Spleen (tissue), 11 donors: ENCODE data around the gene PACS2. TPM values are rescaled to one million over a fixed set of nuclear protein-coding genes. Genes with fewer than 3 reads are reported as not detected.
"Not testable (repeated sequence)": the region's sequence is repeated elsewhere in the genome, so short reads cannot be mapped to it uniquely, and the experiment has no call there.

ENCODE experiments used
- DNase-seq: peaks from one replicate; pipeline ENCODE4 v3.0.0-alpha.2; 2020
- H3K27ac ChIP-seq, 8 donors: fragments of 200-600 bp; sonication (generic) in 7 of 8; 1 replicate in 4 of 8; 2 replicates in 4 of 8; pipeline versions ENCODE4 v1.5.0 to v1.8.0; 2016 to 2021; ENCODE audit warnings: inconsistent platforms in 4 of 8, mild to moderate bottlenecking in 4 of 8, moderate library complexity in 1 of 8
- H3K27me3 ChIP-seq, 7 donors: fragments of 200-600 bp; sonication (generic) in 6 of 7; replicated peaks in 1 of 7; 1 replicate in 4 of 7; 2 replicates in 3 of 7; pipeline versions ENCODE4 v1.5.0 to v1.8.0; 2016 to 2021; ENCODE audit warnings: inconsistent platforms in 3 of 7, mild to moderate bottlenecking in 1 of 7
- H3K36me3 ChIP-seq, 6 donors: fragments of 200-600 bp; sonication (generic) in 5 of 6; 1 replicate in 4 of 6; 2 replicates in 2 of 6; pipeline versions ENCODE4 v1.5.0 to v1.8.0; 2016 to 2021; ENCODE audit warnings: inconsistent platforms in 2 of 6
- H3K4me1 ChIP-seq, 6 donors: fragments of 200-600 bp; sonication (generic) in 5 of 6; 1 replicate in 3 of 6; 2 replicates in 3 of 6; pipeline versions ENCODE4 v1.5.0 to v1.8.0; 2016 to 2021; ENCODE audit warnings: inconsistent platforms in 3 of 6
- H3K4me3 ChIP-seq, 8 donors: fragments of 200-600 bp; sonication (generic) in 7 of 8; 1 replicate in 4 of 8; 2 replicates in 4 of 8; pipeline versions ENCODE4 v1.5.0 to v1.8.0; 2016 to 2021; ENCODE audit warnings: inconsistent platforms in 4 of 8, mild to moderate bottlenecking in 4 of 8, moderate library complexity in 2 of 8
- H3K9me3 ChIP-seq, 8 donors: fragments of 200-600 bp; sonication (generic) in 7 of 8; 1 replicate in 4 of 8; 2 replicates in 4 of 8; pipeline versions ENCODE4 v1.5.0 to v1.8.0; 2016 to 2021; ENCODE audit warnings: inconsistent platforms in 4 of 8
- POLR2A ChIP-seq, 3 donors: fragments of 450-650 bp; IDR thresholded peaks; one replicate each; pipeline ENCODE4 v1.5.1; 2017; ENCODE audit warnings: antibody characterized with exemption in 3 of 3, mild to moderate bottlenecking in 1 of 3
- POLR2AphosphoS5 ChIP-seq, 3 donors: sonication (generic); formaldehyde crosslinking; IDR thresholded peaks; one replicate each; pipeline ENCODE4 v1.5.1; 2017; ENCODE audit warnings: antibody characterized with exemption in 3 of 3
- WGBS, 5 donors: extraction: QIAGEN DNeasy Blood & Tissue Kit in 3 of 5; methylation state at CpG; one replicate each; pipeline versions ENCODE4 v1.1.5 to v1.1.7; 2013 to 2018; 5-methylcytosine and 5-hydroxymethylcytosine counted together
- intact Hi-C: fragments of 100-400 bp; cut with DNase I; formaldehyde crosslinking; loops from one replicate; pipeline ENCODE4 v1.15.0; 2023; ENCODE audit warnings: low total_unique reads
- polyA plus RNA-seq, 3 donors: library from polyadenylated mRNA; stranded (reverse); fragments of 200-250 nt; gene quantifications; one replicate each; pipeline ENCODE4 v1.2.1, GENCODE V29; 2013
- total RNA-seq, 7 donors: library from RNA; depleted of rRNA in 3 of 7; stranded (reverse); fragments of >200 nt in 3 of 7; fragmentation: NEBNext Ultra II Directional in 4 of 7; extraction: Animal tissue kit (Norgen Biotek cat#: 25700) in 4 of 7; gene quantifications; one replicate each; pipeline versions ENCODE4 v1.1.0 to v1.2.1, GENCODE V29; 2016 to 2021
- TF ChIP-seq, protein P1 (sequence below), 11 experiments: fragments of 200-600 bp in 7 of 11; fragments of 450-650 bp in 4 of 11; sonication (generic) in 4 of 11; IDR thresholded peaks in 8 of 11; conservative IDR thresholded peaks in 3 of 11; 1 replicate in 7 of 11; 2 replicates in 4 of 11; pipeline versions ENCODE4 v1.4.0 to v1.8.0; 2016 to 2021; ENCODE audit warnings: antibody characterized with exemption in 11 of 11, inconsistent platforms in 4 of 11, mild to moderate bottlenecking in 1 of 11
- donor health status: healthy with polysubstance abuse.
- donor health status: DM: no; HTN: no; CAD: no; lungs with moderate emphysema.
- donor health status: DM: no; HTN: no; CAD: no.
- donor health status: Bipolar disorder and iron deficiency.
- donor health status: healthy.
- donor health status: DM: no; HTN: no; CAD: no.
- donor health status: DM: yes; HTN: yes; CAD: no.

Gene PACS2
- total and polyA plus RNA-seq, 10 donors, result 32.2 to 148 (median 98.7) TPM

DNA sequence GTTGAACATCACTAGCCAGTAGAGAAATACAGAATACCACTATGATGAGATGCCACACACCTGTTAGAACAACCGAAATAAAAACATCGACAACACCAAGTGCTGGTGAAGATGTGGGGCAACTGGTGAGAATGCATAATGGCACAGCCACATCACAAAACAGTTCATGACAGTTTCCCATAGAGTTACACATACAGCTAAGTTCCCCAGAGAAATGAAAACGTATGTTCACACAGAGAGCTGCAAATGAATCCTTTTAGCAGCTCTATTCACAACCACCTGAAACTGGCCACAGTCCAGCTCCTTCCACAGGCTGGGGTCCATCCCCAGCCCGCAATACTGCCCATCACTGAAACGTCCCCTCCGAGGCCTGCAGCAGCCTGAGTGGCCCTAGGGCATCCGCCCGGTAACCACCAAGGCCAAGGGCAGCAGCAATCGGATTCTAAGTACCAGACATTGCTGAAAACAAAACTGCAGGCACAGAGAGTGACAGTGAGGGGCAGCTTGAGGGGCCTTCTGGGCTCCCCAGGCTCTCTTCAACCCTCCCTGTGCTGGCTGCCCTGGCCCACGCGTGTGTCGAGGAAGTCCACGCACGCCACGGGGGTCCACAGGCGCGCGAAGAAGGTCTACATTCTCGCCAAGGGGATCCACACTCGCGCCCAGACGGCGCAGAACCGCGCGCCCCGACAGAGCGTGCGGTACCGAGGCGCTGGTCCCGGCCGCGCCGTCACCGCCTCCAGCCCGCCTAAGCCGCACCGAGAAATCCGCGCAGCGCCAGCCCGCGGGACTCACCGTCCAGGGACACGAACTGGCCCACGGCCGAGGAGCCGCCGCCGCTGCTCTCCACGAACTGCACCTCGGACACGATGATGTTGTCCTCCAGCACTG, 14.7 kb upstream of the PACS2 start:
- intact Hi-C loops, result no loop called here
- WGBS, 5 donors, result 5 to 17% (median 8%) methylated on average over 17 to 54 of the region's 54 CpGs
- H3K4me3 ChIP-seq, result peak overlapping the region; percentile 55 to 96 (median 80)
- peak overlapping the region; percentile 90 to 99 (median 95) for H3K27ac ChIP-seq
- no peak for DNase-seq
- no peaks in the 10 kb centered on the region for H3K36me3 ChIP-seq
- TF ChIP-seq POLR2AphosphoS5 (IDR thresholded peaks at IDR 0.05), result no peak
- TF ChIP-seq, protein P1, sequence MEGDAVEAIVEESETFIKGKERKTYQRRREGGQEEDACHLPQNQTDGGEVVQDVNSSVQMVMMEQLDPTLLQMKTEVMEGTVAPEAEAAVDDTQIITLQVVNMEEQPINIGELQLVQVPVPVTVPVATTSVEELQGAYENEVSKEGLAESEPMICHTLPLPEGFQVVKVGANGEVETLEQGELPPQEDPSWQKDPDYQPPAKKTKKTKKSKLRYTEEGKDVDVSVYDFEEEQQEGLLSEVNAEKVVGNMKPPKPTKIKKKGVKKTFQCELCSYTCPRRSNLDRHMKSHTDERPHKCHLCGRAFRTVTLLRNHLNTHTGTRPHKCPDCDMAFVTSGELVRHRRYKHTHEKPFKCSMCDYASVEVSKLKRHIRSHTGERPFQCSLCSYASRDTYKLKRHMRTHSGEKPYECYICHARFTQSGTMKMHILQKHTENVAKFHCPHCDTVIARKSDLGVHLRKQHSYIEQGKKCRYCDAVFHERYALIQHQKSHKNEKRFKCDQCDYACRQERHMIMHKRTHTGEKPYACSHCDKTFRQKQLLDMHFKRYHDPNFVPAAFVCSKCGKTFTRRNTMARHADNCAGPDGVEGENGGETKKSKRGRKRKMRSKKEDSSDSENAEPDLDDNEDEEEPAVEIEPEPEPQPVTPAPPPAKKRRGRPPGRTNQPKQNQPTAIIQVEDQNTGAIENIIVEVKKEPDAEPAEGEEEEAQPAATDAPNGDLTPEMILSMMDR (IDR thresholded peaks at IDR 0.05 in 8 of 11, conservative IDR thresholded peaks at IDR 0.05 in 3 of 11), result no peak
- no peak for TF ChIP-seq POLR2A (IDR thresholded peaks at IDR 0.05)
- H3K27me3 ChIP-seq, result no peaks in the 10 kb centered on the region
- peaks cover 16 to 44% (median 29%) of the 10 kb centered on the region in 6 donors for H3K4me1 ChIP-seq
- H3K9me3 ChIP-seq, result no peaks in the 10 kb centered on the region

DNA sequence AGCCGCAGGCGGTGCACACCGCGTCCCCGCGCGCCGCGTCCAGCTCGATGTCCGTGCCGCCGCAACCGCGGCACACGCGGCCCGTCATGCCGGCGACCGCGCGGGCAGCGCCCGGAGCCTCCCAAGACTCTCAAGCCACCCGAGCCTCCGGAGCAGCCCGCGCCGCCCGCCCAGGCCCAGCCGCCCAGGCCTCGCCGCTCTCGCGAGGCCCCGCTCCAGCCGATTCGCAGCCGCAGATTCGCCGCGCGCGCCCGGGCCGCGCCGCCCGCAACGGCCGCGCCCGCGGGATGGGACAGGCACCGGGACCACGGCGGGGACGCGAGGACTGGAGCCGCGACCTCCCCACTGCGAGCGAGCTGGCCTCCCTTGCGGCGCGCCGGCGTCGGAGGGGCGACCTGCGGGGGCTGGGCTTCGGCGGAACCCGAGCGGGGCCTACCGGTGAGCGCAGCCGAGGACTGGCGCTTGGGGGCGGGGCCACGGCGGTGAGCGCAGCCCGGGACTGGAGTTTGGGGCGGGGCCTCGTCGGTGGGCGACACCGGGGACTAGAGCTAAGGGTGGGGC, 13.9 kb upstream of the PACS2 start, which contains the start of gene BRF1:
Gene BRF1, minus strand, starts transcription at position 460 of the 561 bp plus-strand sequence. Its CDS starts 372 bp downstream, at position 88.
- WGBS, 5 donors, result 0 to 1% (median 0%) methylated on average over 33 to 90 of the region's 90 CpGs
- H3K4me1 ChIP-seq, result peaks cover 16 to 47% (median 33%) of the 10 kb centered on the region in 6 donors
- H3K9me3 ChIP-seq, result no peaks in the 10 kb centered on the region
- H3K27ac ChIP-seq, result peak within 1 kb of the TSS; percentile 90 to 99 (median 95)
- TF ChIP-seq, protein P1 (IDR thresholded peaks at IDR 0.05 in 8 of 11, conservative IDR thresholded peaks at IDR 0.05 in 3 of 11), result peak in 1 of 11 experiments; percentile 0
- no peak for TF ChIP-seq POLR2A (IDR thresholded peaks at IDR 0.05)
- TF ChIP-seq POLR2AphosphoS5 (IDR thresholded peaks at IDR 0.05), result peak in 1 of 3 donors; percentile 89
- H3K27me3 ChIP-seq, result no peaks in the 10 kb centered on the region
- H3K4me3 ChIP-seq, result peak within 1 kb of the TSS; percentile 55 to 96 (median 80)
- peak; percentile 99 for DNase-seq
- intact Hi-C loops, result no loop called here
- H3K36me3 ChIP-seq, result no peaks in the 10 kb centered on the region

DNA sequence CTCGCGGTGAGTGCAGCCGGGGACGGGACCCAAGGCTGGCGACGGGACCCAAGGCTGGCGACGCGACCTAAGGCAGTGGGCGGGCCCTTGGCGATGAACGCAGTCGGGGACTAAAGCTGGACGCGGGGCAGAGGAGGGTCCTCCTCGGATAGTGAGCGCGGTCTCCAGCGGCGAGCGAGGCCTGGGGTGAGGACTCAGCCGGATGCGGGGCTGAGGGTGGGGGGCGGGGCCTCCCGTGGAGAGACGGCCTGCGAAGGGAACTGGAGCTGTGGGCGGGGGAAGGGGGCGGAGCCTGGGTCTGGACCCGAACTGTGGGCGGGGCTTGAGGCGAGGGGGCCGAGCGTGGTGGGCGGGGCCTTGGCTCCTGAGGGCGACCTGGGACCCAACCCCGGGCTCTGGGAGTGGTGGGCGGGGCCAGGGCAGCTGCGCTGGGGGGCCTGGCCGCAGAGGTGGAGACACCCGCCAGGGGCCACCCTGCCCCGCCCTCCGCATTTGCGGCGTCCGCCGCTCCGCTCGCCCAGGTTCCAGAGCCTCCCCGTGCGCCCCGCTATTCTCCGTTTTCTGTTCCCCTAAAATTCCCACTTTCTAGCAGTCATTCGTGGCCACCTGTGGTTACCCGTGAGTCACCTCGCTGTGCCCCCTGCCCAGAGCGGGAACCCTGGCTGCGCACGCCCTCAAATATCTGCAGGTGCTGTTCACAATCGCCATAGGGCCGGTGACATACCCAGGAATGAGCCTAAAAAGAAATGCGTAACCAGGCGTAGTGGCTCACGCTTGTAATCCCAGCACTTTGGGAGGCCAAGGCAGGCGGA, 13.2 kb upstream of the PACS2 start:
- peak; percentile 100 for DNase-seq
- Histone ChIP-seq H3K4me3 (peak overlapping the region; percentile 55 to 96 (median 80)), H3K9me3 (no peaks in the 10 kb centered on the region), H3K27me3 (no peaks in the 10 kb centered on the region), H3K4me1 (peaks cover 16 to 50% (median 36%) of the 10 kb centered on the region in 6 donors), H3K36me3 (no peaks in the 10 kb centered on the region), H3K27ac (peak overlapping the region; percentile 90 to 99 (median 95))
- TF ChIP-seq, protein P1 (IDR thresholded peaks at IDR 0.05 in 8 of 11, conservative IDR thresholded peaks at IDR 0.05 in 3 of 11), result peak in 1 of 11 experiments; percentile 24
- TF ChIP-seq POLR2AphosphoS5 (IDR thresholded peaks at IDR 0.05), result peak; percentile 82 to 90 (median 84)
- TF ChIP-seq POLR2A (IDR thresholded peaks at IDR 0.05), result no peak
- intact Hi-C loops, result no loop called here
- WGBS, 5 donors, result 6 to 13% (median 6%) methylated on average over 39 to 65 of the region's 65 CpGs

DNA sequence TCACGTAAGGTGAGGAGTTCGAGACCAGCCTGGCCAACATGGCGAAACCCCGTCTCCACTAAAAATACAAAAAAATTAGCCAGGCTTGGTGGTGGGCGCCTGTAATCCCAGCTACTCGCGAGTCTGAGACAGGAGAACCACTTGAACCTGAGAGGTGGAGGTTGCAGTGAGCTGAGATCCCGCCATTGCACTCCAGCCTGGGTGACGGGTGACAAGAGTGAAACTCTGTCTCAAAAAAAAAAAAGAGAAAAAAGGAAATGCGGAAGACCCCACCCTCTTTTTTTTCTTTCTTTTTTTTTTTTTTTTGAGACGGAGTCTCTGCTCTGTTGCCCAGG, 12.7 kb upstream of the PACS2 start:
- DNase-seq, intact Hi-C loops, H3K9me3 ChIP-seq, H3K27me3 ChIP-seq, H3K36me3 ChIP-seq: not testable (repeated sequence)
- peaks cover 16 to 50% (median 36%) of the 10 kb centered on the region in 6 donors for H3K4me1 ChIP-seq
- WGBS, 5 donors, result 71 to 83% (median 80%) methylated on average over 11 of the region's 11 CpGs
- peak overlapping the region in 6 of 8 donors; percentile 94 to 99 (median 96) for H3K27ac ChIP-seq
- peak overlapping the region in 5 of 8 donors; percentile 72 to 96 (median 83) for H3K4me3 ChIP-seq
